Measurements from ENCODE around the gene HSPA1B. TPM values are rescaled to one million over a fixed set of nuclear protein-coding genes. Genes with fewer than 3 reads are reported as not detected.

Gene HSPA1B
- total RNA-seq, 1 experiment from 2014 or later: 265 TPM

DNA sequence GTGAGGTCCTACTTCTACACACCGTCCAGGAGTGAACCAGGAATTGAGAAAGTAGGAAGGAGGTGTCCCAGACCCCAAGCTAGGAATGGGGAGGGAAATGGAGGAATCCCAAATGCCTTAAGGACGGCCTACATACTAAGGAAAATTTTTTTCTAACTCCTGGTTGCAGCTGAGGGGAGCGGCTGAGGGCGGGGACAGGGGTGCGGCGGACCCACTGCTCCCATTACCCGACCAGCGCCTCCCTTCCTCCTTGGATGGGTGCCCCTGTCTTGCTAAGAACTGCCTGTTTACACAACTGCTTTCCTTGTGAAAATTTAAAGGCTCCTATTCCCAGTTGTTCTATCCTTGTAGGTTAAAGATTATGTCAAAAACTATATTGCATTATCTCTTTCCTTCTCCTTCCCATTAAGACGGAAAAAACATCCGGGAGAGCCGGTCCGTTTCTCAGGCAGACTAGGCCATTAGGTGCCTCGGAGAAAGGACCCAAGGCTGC lies 699 bp upstream of the HSPA1B start:
- H3K9me2 ChIP-seq (replicated peaks; ENCODE audit: low read length): no peaks in the 10 kb centered on the region
- no peaks in the 10 kb centered on the region for H3K9me3 ChIP-seq (ENCODE audit: low read length)
- H3K27me3 ChIP-seq (ENCODE audit: low read length): no peaks in the 10 kb centered on the region
- peak overlapping the region; percentile 89 for H3K4me2 ChIP-seq (ENCODE audit: low read length)
- peak overlapping the region; percentile 66 for H3K4me3 ChIP-seq (ENCODE audit: low read length)
- TF ChIP-seq, protein P1, sequence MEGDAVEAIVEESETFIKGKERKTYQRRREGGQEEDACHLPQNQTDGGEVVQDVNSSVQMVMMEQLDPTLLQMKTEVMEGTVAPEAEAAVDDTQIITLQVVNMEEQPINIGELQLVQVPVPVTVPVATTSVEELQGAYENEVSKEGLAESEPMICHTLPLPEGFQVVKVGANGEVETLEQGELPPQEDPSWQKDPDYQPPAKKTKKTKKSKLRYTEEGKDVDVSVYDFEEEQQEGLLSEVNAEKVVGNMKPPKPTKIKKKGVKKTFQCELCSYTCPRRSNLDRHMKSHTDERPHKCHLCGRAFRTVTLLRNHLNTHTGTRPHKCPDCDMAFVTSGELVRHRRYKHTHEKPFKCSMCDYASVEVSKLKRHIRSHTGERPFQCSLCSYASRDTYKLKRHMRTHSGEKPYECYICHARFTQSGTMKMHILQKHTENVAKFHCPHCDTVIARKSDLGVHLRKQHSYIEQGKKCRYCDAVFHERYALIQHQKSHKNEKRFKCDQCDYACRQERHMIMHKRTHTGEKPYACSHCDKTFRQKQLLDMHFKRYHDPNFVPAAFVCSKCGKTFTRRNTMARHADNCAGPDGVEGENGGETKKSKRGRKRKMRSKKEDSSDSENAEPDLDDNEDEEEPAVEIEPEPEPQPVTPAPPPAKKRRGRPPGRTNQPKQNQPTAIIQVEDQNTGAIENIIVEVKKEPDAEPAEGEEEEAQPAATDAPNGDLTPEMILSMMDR (conservative IDR thresholded peaks at IDR 0.05; ENCODE audit: low read depth, low read length): no peak
- TF ChIP-seq EZH2phosphoT487 (IDR thresholded peaks at IDR 0.05; ENCODE audit: borderline replicate concordance, low read length) (no peak), EZH2 (IDR thresholded peaks at IDR 0.05; ENCODE audit: low read length, unreplicated experiment) (no peak)
- H3K36me3 ChIP-seq (ENCODE audit: low read depth, low read length): no peaks in the 10 kb centered on the region
- peaks cover 65% of the 10 kb centered on the region for H3K79me2 ChIP-seq (ENCODE audit: low read length)
- ChIA-PET CTCF (interaction anchor here (0.6 to 1.1 kb wide), 4 partner anchors 12 to 52 kb away, joined by 3 to 7 read pairs (median 4); partner anchors contain the start of genes LSM2 and VARS1), POLR2A (ENCODE audit: unreplicated experiment) (interaction anchor here (0.5 to 2.5 kb wide), 24 partner anchors 9 to 1767 kb away, joined by 3 to 54 read pairs (median 5); partner anchors contain the start of genes CLIC1, DDX39B, GPANK1 and HSPA1A)
- H3K9ac ChIP-seq (ENCODE audit: low read length): peak overlapping the region; percentile 66
- H4K20me1 ChIP-seq (ENCODE audit: low read length): peaks cover 21% of the 10 kb centered on the region
- BruUV-seq (replicated peaks): no TSS peak
- H2AFZ ChIP-seq (ENCODE audit: low read length): peak overlapping the region; percentile 57
- H3K4me1 ChIP-seq (ENCODE audit: insufficient read depth, low read length): peaks cover 47% of the 10 kb centered on the region
- DNase-seq (no peak), ATAC-seq (peak; percentile 47)
- peak overlapping the region; percentile 82 for H3K27ac ChIP-seq (ENCODE audit: low read length)
- intact Hi-C loops (cut with micrococcal nuclease): no loop called here
- peaks cover 6% of the 10 kb centered on the region for H3F3A ChIP-seq (ENCODE audit: low read length, unreplicated experiment)

DNA sequence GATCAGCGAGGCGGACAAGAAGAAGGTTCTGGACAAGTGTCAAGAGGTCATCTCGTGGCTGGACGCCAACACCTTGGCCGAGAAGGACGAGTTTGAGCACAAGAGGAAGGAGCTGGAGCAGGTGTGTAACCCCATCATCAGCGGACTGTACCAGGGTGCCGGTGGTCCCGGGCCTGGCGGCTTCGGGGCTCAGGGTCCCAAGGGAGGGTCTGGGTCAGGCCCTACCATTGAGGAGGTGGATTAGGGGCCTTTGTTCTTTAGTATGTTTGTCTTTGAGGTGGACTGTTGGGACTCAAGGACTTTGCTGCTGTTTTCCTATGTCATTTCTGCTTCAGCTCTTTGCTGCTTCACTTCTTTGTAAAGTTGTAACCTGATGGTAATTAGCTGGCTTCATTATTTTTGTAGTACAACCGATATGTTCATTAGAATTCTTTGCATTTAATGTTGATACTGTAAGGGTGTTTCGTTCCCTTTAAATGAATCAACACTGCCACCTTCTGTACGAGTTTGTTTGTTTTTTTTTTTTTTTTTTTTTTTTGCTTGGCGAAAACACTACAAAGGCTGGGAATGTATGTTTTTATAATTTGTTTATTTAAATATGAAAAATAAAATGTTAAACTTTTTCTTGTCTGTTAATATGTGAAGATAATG lies 2.2 kb downstream of the HSPA1B start:
- Histone ChIP-seq H3K79me2 (ENCODE audit: low read length) (peaks cover 60% of the 10 kb centered on the region), H3K27ac (ENCODE audit: low read length) (no peak overlapping the region)
- POLR2A ChIA-PET (ENCODE audit: unreplicated experiment): interaction anchor here (0.5 to 1.0 kb wide), 3 partner anchors 15 to 284 kb away, joined by 3 to 8 read pairs (median 3); partner anchors contain the start of genes HSPA1A, HSPA1L and LSM2

More for the DNA sequence above, 2.2 kb downstream of the HSPA1B start:
- ATAC-seq (no peak), DNase-seq (peak; percentile 65)
- no peaks in the 10 kb centered on the region for H3K27me3 ChIP-seq (ENCODE audit: low read length)
- no peaks in the 10 kb centered on the region for H3K36me3 ChIP-seq (ENCODE audit: low read depth, low read length)
- peak overlapping the region; percentile 62 for H3K9ac ChIP-seq (ENCODE audit: low read length)
- H3K4me2 ChIP-seq (ENCODE audit: low read length): peak overlapping the region; percentile 90
- no TSS peak for BruUV-seq (replicated peaks)
- H3K4me1 ChIP-seq (ENCODE audit: insufficient read depth, low read length): peaks cover 29% of the 10 kb centered on the region
- CTCF ChIA-PET: interaction anchor here (0.6 to 1.9 kb wide), 8 partner anchors 15 to 139 kb away, joined by 3 to 8 read pairs (median 4); partner anchors contain the start of genes HSPA1A and HSPA1L
- H3K9me3 ChIP-seq (ENCODE audit: low read length): no peaks in the 10 kb centered on the region
- H3K4me3 ChIP-seq (ENCODE audit: low read length): peak overlapping the region; percentile 98
- TF ChIP-seq, protein P1 (conservative IDR thresholded peaks at IDR 0.05; ENCODE audit: low read depth, low read length): peak; percentile 59
- TF ChIP-seq EZH2phosphoT487 (IDR thresholded peaks at IDR 0.05; ENCODE audit: borderline replicate concordance, low read length) (no peak), EZH2 (IDR thresholded peaks at IDR 0.05; ENCODE audit: low read length, unreplicated experiment) (no peak)
- H3K9me2 ChIP-seq (replicated peaks; ENCODE audit: low read length): no peaks in the 10 kb centered on the region
- peaks cover 21% of the 10 kb centered on the region for H4K20me1 ChIP-seq (ENCODE audit: low read length)
- peaks cover 6% of the 10 kb centered on the region for H3F3A ChIP-seq (ENCODE audit: low read length, unreplicated experiment)
- intact Hi-C loops (cut with micrococcal nuclease): loop anchor here (1.0 to 10.0 kb wide), 5 partner anchors 35 to 145 kb away; partner anchors contain the start of genes CLIC1, LY6G5C and VARS1
- no peak overlapping the region for H2AFZ ChIP-seq (ENCODE audit: low read length)

All from PC-3 (cell line).